Karpas-422 (cell line): ENCODE data around the gene ZNF511. TPM values are rescaled to one million over a fixed set of nuclear protein-coding genes. Genes with fewer than 3 reads are reported as not detected.

Experiments used
- DNase-seq: peaks from one replicate; pipeline ENCODE4 v3.0.0-alpha.2; 2015
- H2AFZ ChIP-seq: fragments of 200-600 bp; sonication (generic); 2 replicates; pipeline ENCODE4 v1.6.1; 2014; ENCODE audit warnings: antibody characterized with exemption, low read length, mixed read lengths
- H3K27ac ChIP-seq: fragments of 200-600 bp; sonication (generic); 2 replicates; pipeline ENCODE4 v1.5.1; 2014; ENCODE audit warnings: mild to moderate bottlenecking, low read length, moderate library complexity
- H3K27me3 ChIP-seq: fragments of 200-600 bp; sonication (generic); 2 replicates; pipeline ENCODE4 v1.6.1; 2014; ENCODE audit warnings: low read length, mixed read lengths
- H3K36me3 ChIP-seq: fragments of 200-600 bp; sonication (generic); 2 replicates; pipeline ENCODE4 v1.6.1; 2014; ENCODE audit warnings: low read length, mixed read lengths; ENCODE audit not compliant: insufficient read depth
- H3K4me1 ChIP-seq: fragments of 200-600 bp; sonication (generic); 2 replicates; pipeline ENCODE4 v1.6.1; 2014; ENCODE audit warnings: mild to moderate bottlenecking, low read length, mixed read lengths
- H3K4me2 ChIP-seq: fragments of 200-600 bp; sonication (generic); 2 replicates; pipeline ENCODE4 v1.6.1; 2014; ENCODE audit warnings: low read length, low read depth, mild to moderate bottlenecking; ENCODE audit not compliant: poor library complexity, severe bottlenecking
- H3K4me3 ChIP-seq: fragments of 200-600 bp; sonication (generic); 2 replicates; pipeline ENCODE4 v1.5.1; 2014; ENCODE audit warnings: mild to moderate bottlenecking, antibody characterized with exemption, low read length, mixed read lengths
- H3K79me2 ChIP-seq: fragments of 200-600 bp; sonication (generic); 2 replicates; pipeline ENCODE4 v1.6.1; 2014; ENCODE audit warnings: mild to moderate bottlenecking, low read length, mixed read lengths
- H3K9ac ChIP-seq: fragments of 200-600 bp; sonication (generic); 2 replicates; pipeline ENCODE4 v1.6.0; 2014; ENCODE audit warnings: low read length
- H3K9me2 ChIP-seq: fragments of 200-600 bp; sonication (generic), shearing (Covaris generic); replicated peaks from 2 replicates; pipeline ENCODE4 v1.6.0; 2014; ENCODE audit warnings: mild to moderate bottlenecking, low read length, moderate library complexity; ENCODE audit not compliant: insufficient read depth
- H3K9me3 ChIP-seq: fragments of 300-700, 200-600 bp; sonication (generic); 2 replicates; pipeline ENCODE4 v1.6.1; 2014; ENCODE audit warnings: low read length, mixed read lengths
- H4K20me1 ChIP-seq: fragments of 200-600 bp; sonication (generic); 2 replicates; pipeline ENCODE4 v1.6.1; 2014; ENCODE audit warnings: mild to moderate bottlenecking, antibody characterized with exemption, low read length, low read depth; ENCODE audit not compliant: insufficient read depth
- total RNA-seq: library from RNA; depleted of rRNA; stranded (reverse); fragments of >200 nt; shearing (Covaris generic); gene quantifications from 2 replicates; pipeline ENCODE4 v1.2.3, GENCODE V29; 2014; ENCODE audit warnings: low replicate concordance

The ZNF511 gene
- total RNA-seq, 1 experiment from 2014 or later, result 14.0 TPM

GRCh38 chr10:133341983-133342382 is 33.3 kb downstream of the ZNF511 start:
- Histone ChIP-seq H3K27me3 (no peaks in the 10 kb centered on the region), H3K36me3 (no peaks in the 10 kb centered on the region), H4K20me1 (no peaks in the 10 kb centered on the region), H3K79me2 (no peaks in the 10 kb centered on the region), H3K9me2 (no peaks in the 10 kb centered on the region), H3K27ac (no peak overlapping the region), H2AFZ (no peak overlapping the region), H3K4me2 (no peak overlapping the region), H3K9ac (no peak overlapping the region), H3K9me3 (peaks cover 22% of the 10 kb centered on the region), H3K4me1 (no peaks in the 10 kb centered on the region), H3K4me3 (no peak overlapping the region)
- no peak for DNase-seq

DNA sequence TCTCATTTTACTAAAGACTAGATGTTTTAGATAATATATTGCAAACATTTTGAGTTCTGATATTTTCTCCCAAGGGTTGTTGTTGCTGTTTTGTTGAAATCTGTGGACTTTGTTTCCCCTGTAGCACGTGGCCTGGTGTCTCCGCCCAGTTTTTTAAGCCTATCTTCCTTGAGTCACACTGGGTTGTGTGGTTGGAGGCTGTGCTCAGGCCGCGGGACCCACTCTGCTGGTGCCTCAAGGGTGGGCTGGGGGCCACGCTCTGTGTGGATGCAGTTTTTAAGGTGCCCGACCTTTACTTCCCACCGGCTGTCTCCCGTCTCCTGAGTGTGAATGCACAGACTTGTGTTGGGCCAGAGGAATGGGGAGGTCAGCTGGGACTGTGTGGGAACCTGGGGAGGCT is 34.2 kb downstream of the ZNF511 start:
- no peak overlapping the region for H3K9ac ChIP-seq
- no peak overlapping the region for H2AFZ ChIP-seq
- no peak overlapping the region for H3K4me2 ChIP-seq
- no peaks in the 10 kb centered on the region for H3K27me3 ChIP-seq
- H3K4me1 ChIP-seq, result no peaks in the 10 kb centered on the region
- no peak for DNase-seq
- no peak overlapping the region for H3K4me3 ChIP-seq
- no peaks in the 10 kb centered on the region for H3K9me2 ChIP-seq
- no peaks in the 10 kb centered on the region for H3K79me2 ChIP-seq
- H4K20me1 ChIP-seq, result no peaks in the 10 kb centered on the region
- no peak overlapping the region for H3K27ac ChIP-seq
- H3K36me3 ChIP-seq, result no peaks in the 10 kb centered on the region
- peaks cover 14% of the 10 kb centered on the region for H3K9me3 ChIP-seq

DNA sequence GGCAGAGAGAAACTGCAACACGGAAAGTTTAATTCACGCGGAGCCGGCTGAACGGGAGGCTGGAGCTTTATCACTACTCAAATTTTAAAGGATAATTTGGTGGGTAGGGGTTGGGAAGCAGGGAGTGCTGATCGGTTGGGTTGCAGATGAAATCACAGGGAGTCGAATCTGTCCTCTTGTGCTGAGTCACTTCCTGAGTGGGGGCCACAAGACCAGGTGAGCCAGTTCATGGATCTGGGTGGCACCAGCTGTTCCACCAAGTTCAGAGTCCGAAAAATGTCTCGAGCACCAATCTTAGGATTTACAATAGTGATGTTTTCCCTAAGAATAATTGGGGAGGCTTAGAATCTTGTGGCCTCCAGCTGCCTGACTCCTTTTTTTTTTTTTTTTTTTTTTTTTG is 34.8 kb downstream of the ZNF511 start:
- H3K4me2 ChIP-seq, result no peak overlapping the region
- H3K4me3 ChIP-seq, result no peak overlapping the region
- H3K9ac ChIP-seq, result no peak overlapping the region
- no peaks in the 10 kb centered on the region for H3K79me2 ChIP-seq
- no peak overlapping the region for H2AFZ ChIP-seq
- DNase-seq, result no peak
- peaks cover 8% of the 10 kb centered on the region for H3K9me3 ChIP-seq
- H3K27ac ChIP-seq, result no peak overlapping the region
- no peaks in the 10 kb centered on the region for H3K27me3 ChIP-seq
- H3K36me3 ChIP-seq, result no peaks in the 10 kb centered on the region
- no peaks in the 10 kb centered on the region for H3K4me1 ChIP-seq
- H4K20me1 ChIP-seq, result no peaks in the 10 kb centered on the region
- no peaks in the 10 kb centered on the region for H3K9me2 ChIP-seq

- no peak overlapping the region for H3K4me3 ChIP-seq
- no peak overlapping the region for H2AFZ ChIP-seq
- no peaks in the 10 kb centered on the region for H4K20me1 ChIP-seq
- no peak overlapping the region for H3K4me2 ChIP-seq
- H3K27me3 ChIP-seq, result no peaks in the 10 kb centered on the region
- no peaks in the 10 kb centered on the region for H3K36me3 ChIP-seq
- H3K9me2 ChIP-seq, result no peaks in the 10 kb centered on the region
- peaks cover 2% of the 10 kb centered on the region; the same call in 1 of the 2 replicates for H3K9me3 ChIP-seq
- H3K79me2 ChIP-seq, result no peaks in the 10 kb centered on the region
- no peak overlapping the region for H3K9ac ChIP-seq
- no peaks in the 10 kb centered on the region for H3K4me1 ChIP-seq
- DNase-seq, result no peak
- no peak overlapping the region for H3K27ac ChIP-seq
These were observed 35.5 kb downstream of the ZNF511 start for GRCh38 chr10:133344236-133344635.

DNA sequence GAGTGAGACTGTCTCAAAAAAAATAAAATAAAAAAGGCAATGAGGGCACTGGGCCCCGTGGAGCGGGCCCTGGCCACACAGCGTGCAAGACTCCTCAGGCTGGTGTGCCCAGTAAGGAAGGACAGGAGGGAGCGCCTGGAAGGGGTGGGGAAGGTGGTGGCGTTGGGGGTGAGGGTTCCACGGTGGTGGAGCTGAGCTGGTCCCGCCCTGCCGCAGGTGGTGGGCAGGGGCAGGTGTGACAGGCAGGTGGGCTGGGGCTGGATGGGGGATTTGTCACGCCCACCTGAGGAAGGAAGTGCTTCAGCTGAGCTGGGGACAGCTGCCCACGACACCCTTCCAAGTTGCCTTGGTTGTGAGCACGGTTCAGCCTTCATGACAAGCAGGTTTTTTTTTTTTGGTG is 37.7 kb downstream of the ZNF511 start:
- no peaks in the 10 kb centered on the region for H3K27me3 ChIP-seq
- no peaks in the 10 kb centered on the region for H3K9me3 ChIP-seq
- H3K4me3 ChIP-seq, result no peak overlapping the region
- no peaks in the 10 kb centered on the region for H3K79me2 ChIP-seq
- H4K20me1 ChIP-seq, result no peaks in the 10 kb centered on the region
- no peaks in the 10 kb centered on the region for H3K9me2 ChIP-seq
- no peaks in the 10 kb centered on the region for H3K4me1 ChIP-seq
- H3K36me3 ChIP-seq, result no peaks in the 10 kb centered on the region
- H2AFZ ChIP-seq, result no peak overlapping the region
- H3K27ac ChIP-seq, result no peak overlapping the region
- no peak overlapping the region for H3K9ac ChIP-seq
- DNase-seq, result no peak
- H3K4me2 ChIP-seq, result no peak overlapping the region

DNA sequence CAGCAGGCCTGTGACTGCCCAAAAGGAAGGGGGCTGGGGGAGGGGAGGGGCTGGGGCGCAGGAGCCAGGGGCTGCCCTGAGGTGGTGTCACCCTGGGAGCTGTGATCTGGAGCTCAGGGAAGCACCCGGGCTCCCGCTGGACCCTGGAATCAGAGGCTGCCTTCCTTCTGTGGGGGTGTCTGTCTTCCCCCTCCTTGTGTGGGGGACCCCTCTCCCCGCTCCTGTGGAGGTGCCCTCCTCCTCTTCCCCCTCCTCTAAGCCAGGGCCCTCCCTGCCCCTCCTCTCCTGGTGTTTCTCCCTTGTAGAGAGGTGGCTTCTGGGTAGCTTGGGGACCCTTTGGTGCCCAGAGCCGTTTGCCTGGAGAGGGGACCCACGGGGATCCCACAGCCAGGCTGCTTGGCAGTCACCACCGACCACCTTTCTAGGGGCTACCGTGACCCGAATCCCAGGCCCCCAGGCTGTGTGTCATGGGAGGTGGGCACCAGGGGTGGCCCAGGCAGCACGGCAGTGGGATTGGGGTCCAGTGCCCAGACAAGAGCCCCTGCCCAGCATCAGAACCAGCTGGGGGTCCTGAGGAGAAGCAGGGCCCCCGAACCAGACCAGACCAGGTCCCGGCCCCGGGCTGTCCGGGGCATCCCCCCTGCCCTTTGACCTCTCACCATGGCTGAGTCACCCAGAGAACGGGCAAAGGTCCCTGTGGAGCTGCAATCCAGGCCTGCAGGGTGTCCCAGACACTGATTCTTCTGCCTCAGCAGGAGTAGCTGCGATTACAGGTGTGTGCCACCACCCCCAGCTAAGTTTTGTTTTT is 39.2 kb downstream of the ZNF511 start:
- Histone ChIP-seq H2AFZ (no peak overlapping the region), H3K4me1 (no peaks in the 10 kb centered on the region), H3K36me3 (no peaks in the 10 kb centered on the region), H3K79me2 (no peaks in the 10 kb centered on the region), H3K4me3 (no peak overlapping the region), H3K9me3 (no peaks in the 10 kb centered on the region), H3K27me3 (no peaks in the 10 kb centered on the region), H3K9me2 (no peaks in the 10 kb centered on the region), H3K27ac (no peak overlapping the region), H3K9ac (no peak overlapping the region), H3K4me2 (no peak overlapping the region), H4K20me1 (no peaks in the 10 kb centered on the region)
- no peak for DNase-seq

DNA sequence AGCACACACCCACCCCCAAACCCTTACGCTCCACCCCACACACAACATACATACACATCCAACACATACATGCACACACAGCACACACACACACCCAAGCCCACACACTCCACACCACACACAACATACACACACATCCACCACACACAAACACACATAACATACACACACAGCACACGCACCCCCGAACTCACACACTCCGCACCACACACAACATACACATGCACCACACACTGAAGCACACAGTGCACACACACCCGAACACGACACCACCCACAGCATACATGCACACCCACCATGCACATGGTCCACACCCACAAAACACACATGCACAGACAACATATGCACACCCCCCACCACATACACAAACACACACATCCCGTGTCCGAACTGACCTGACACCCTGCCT is 40.5 kb downstream of the ZNF511 start:
- no peak overlapping the region for H2AFZ ChIP-seq
- no peaks in the 10 kb centered on the region for H3K4me1 ChIP-seq
- no peaks in the 10 kb centered on the region for H3K9me3 ChIP-seq
- no peaks in the 10 kb centered on the region for H3K27me3 ChIP-seq
- H3K27ac ChIP-seq, result no peak overlapping the region
- no peak overlapping the region for H3K9ac ChIP-seq
- no peak overlapping the region for H3K4me2 ChIP-seq
- no peaks in the 10 kb centered on the region for H3K79me2 ChIP-seq
- H4K20me1 ChIP-seq, result no peaks in the 10 kb centered on the region
- H3K4me3 ChIP-seq, result no peak overlapping the region
- H3K36me3 ChIP-seq, result no peaks in the 10 kb centered on the region
- H3K9me2 ChIP-seq, result no peaks in the 10 kb centered on the region
- no peak for DNase-seq

DNA sequence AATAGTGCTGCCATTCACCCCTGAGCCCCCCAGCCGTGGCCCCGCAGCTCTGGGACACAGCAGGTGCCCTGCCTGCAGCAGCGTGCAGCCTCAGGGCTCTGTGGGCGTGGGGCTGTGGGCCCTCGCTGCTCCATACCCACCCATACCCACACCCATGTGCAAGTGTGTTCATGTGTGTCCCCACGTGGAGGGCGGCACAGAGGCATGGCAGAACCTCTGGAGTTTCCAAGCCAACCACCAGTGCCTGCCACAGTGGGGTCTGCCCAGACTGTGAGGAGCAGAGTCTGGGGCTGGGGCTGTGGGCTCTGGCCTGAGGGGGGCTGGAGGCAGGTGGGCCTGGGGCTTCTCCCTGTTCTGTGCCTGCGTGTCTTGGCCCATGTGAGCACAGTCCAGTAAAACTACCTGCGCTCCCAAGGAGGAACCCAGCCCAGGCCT is 40.9 kb downstream of the ZNF511 start:
- no peaks in the 10 kb centered on the region for H3K36me3 ChIP-seq
- H3K27me3 ChIP-seq, result no peaks in the 10 kb centered on the region
- no peaks in the 10 kb centered on the region for H3K79me2 ChIP-seq
- H3K9ac ChIP-seq, result no peak overlapping the region
- no peaks in the 10 kb centered on the region for H3K9me3 ChIP-seq
- H2AFZ ChIP-seq, result no peak overlapping the region
- H3K4me3 ChIP-seq, result no peak overlapping the region
- no peaks in the 10 kb centered on the region for H3K9me2 ChIP-seq
- H3K27ac ChIP-seq, result no peak overlapping the region
- no peaks in the 10 kb centered on the region for H4K20me1 ChIP-seq
- H3K4me2 ChIP-seq, result no peak overlapping the region
- no peaks in the 10 kb centered on the region for H3K4me1 ChIP-seq
- no peak for DNase-seq
